A172 (cell line): ENCODE measurements around the gene GLG1. TPM values are rescaled to one million over a fixed set of nuclear protein-coding genes. Genes with fewer than 3 reads are reported as not detected.
A peak's percentile ranks its signal among the peaks of the same experiment; 100 is the strongest.
"Not testable (repeated sequence)": the region's sequence is repeated elsewhere in the genome, so short reads cannot be mapped to it uniquely, and the experiment has no call there.

Experiments used
- DNase-seq: peaks from one replicate; pipeline ENCODE4 v3.0.0-alpha.2; 2015; ENCODE audit warnings: low spot score
- total RNA-seq: library from RNA; depleted of rRNA; stranded (reverse); fragments of >200 nt; shearing (Covaris generic); gene quantifications from 2 replicates; pipeline ENCODE4 v1.2.3, GENCODE V29; 2014; rRNA removed

GLG1 gene
- 88.7 and 90.7 TPM in 2 replicates for total RNA-seq

GRCh38 chr16:74606521-74607309 is at the start of gene GLG1:
GLG1 (minus strand) TSS chr16:74607114; CDS start chr16:74607094, 20 bp downstream.
- peak; percentile 78 for DNase-seq

GRCh38 chr16:74654536-74655050 is 47.7 kb upstream of the GLG1 start:
- no peak for DNase-seq

GRCh38 chr16:74652883-74653282 is 46.0 kb upstream of the GLG1 start:
- not testable (repeated sequence) for DNase-seq

- DNase-seq = no peak
Observed at GRCh38 chr16:74652249-74652648, 45.3 kb upstream of the GLG1 start.

GRCh38 chr16:74651841-74652240 is 44.9 kb upstream of the GLG1 start:
- no peak for DNase-seq

GRCh38 chr16:74650966-74651567 is 44.2 kb upstream of the GLG1 start:
- no peak for DNase-seq

- DNase-seq = no peak
Observed at GRCh38 chr16:74649839-74650504, 43.1 kb upstream of the GLG1 start.

- no peak for DNase-seq
Observed at GRCh38 chr16:74641969-74642368, 35.1 kb upstream of the GLG1 start.

GRCh38 chr16:74637742-74638453 is 31.0 kb upstream of the GLG1 start:
- no peak for DNase-seq

GRCh38 chr16:74635303-74635702 is 28.4 kb upstream of the GLG1 start:
- DNase-seq = no peak

GRCh38 chr16:74633686-74634085 is 26.8 kb upstream of the GLG1 start:
- DNase-seq = no peak

GRCh38 chr16:74627506-74628220 is 20.7 kb upstream of the GLG1 start:
- DNase-seq = peak; percentile 19

GRCh38 chr16:74626741-74627416 is 20.0 kb upstream of the GLG1 start:
- DNase-seq = no peak

GRCh38 chr16:74625500-74626350 is 18.8 kb upstream of the GLG1 start:
- DNase-seq = no peak

- DNase-seq = no peak
Observed at GRCh38 chr16:74623839-74624235, 16.9 kb upstream of the GLG1 start.

- DNase-seq = peak; percentile 50
Observed at GRCh38 chr16:74623214-74623838, 16.4 kb upstream of the GLG1 start.

- DNase-seq = no peak
Observed at GRCh38 chr16:74622005-74622404, 15.1 kb upstream of the GLG1 start.

- no peak for DNase-seq
Observed at GRCh38 chr16:74617206-74617788, 10.4 kb upstream of the GLG1 start.

- DNase-seq = no peak
Observed at GRCh38 chr16:74611721-74612120, 4.8 kb upstream of the GLG1 start.
